ENCODE measurements around the gene EFNA5.

EFNA5 gene

DNA sequence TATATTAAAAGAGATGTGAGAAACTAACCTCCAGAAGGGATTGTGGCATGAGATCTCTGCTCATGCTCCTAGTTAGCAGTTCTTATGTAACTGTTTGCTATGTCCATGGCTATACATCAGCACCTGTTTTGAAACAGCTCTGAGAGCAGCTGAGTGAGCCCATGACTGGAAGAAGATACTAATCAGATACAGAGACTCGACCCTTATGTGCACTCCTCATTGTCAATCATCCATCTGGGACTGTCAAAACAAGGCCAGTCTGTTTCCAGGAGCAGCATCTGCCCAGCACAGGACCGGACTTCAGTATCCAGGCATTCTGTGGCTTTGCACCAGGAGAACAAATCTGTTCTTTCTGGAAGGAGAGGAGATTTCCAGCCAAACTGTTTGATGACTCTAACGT, 77.7 kb downstream of the EFNA5 start:
- no peak overlapping the region for H3K4me3 ChIP-seq (replicated peaks; ENCODE audit: low read depth, low read length)
- TF ChIP-seq, protein P1, sequence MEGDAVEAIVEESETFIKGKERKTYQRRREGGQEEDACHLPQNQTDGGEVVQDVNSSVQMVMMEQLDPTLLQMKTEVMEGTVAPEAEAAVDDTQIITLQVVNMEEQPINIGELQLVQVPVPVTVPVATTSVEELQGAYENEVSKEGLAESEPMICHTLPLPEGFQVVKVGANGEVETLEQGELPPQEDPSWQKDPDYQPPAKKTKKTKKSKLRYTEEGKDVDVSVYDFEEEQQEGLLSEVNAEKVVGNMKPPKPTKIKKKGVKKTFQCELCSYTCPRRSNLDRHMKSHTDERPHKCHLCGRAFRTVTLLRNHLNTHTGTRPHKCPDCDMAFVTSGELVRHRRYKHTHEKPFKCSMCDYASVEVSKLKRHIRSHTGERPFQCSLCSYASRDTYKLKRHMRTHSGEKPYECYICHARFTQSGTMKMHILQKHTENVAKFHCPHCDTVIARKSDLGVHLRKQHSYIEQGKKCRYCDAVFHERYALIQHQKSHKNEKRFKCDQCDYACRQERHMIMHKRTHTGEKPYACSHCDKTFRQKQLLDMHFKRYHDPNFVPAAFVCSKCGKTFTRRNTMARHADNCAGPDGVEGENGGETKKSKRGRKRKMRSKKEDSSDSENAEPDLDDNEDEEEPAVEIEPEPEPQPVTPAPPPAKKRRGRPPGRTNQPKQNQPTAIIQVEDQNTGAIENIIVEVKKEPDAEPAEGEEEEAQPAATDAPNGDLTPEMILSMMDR (IDR thresholded peaks at IDR 0.05; ENCODE audit: low read depth, low read length, missing control alignments) = no peak
- no peak for DNase-seq (ENCODE audit: extremely low read depth, low read depth)

DNA sequence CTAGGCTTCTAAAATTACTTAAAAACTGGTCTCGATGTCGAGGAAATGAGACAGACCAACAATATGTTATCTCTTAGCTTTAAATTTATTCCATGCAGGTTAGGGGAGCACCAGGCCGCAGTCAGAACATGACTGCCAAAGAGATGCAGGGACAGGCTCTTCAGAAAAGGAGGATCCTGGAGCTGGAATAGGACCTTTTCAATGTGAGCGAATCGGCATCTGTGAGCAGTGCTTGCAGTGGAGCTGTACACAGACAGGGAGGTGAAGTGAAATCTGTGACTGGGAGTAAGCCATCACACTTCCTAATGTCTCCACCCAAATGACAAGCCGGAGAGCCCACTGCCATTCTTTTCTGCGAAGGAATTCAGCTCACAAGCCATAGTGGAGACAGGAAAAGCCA, 78.2 kb downstream of the EFNA5 start:
- no peak for DNase-seq (ENCODE audit: extremely low read depth, low read depth)
- H3K4me3 ChIP-seq (replicated peaks; ENCODE audit: low read depth, low read length) = no peak overlapping the region
- TF ChIP-seq, protein P1 (IDR thresholded peaks at IDR 0.05; ENCODE audit: low read depth, low read length, missing control alignments) = no peak

DNA sequence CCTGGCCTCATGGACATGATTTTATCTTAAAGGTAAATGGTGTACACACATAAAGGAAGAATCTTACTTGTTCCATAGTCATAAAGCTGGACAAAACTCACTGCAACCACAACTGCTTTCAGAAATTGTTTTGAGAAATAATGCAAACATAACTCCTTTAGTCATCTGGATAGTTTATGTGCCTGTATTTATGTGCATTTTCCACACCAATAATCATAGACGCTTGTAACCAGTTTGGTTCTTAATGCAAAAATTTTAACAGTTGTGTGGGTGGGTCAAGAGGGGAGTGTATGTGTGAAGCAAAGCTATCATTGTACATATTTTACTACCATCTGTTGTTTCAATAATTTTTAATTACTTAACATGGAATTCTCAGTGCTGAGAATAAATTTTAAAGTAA, 80.1 kb downstream of the EFNA5 start:
- H3K4me3 ChIP-seq (replicated peaks; ENCODE audit: low read depth, low read length) = no peak overlapping the region
- no peak for DNase-seq (ENCODE audit: extremely low read depth, low read depth)
- TF ChIP-seq, protein P1 (IDR thresholded peaks at IDR 0.05; ENCODE audit: low read depth, low read length, missing control alignments) = no peak

DNA sequence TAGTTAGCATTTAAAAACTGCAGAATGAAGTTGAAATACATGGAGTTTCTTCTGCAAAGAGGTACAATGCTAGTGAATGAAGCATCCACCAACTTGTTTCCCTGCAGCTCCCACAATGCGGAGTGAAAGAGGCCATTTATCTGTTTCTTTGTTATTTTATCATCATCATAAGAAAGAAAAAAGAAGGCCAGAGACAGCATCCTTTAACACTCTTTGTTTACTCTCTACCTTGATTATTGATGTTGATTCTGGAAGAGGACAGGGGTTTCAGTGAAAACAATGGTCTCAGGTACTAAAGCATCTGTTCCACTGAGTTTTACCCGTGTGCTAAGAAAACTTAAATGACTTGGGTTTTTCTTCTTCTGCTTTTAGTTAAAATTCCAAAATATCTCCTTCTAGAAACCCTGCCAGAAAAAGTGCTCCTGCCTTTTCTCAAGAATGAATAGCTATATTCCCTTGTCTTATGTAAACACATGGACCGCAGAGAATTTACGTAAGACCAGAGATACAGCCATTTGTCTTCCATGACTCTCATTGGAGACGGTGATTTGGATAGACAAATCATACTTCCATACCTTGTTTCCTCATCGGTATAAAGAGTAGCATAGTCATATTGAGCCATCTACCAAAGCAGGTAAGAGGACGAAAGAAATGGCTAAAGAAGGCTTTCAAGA, 81.1 kb downstream of the EFNA5 start:
- no peak overlapping the region for H3K4me3 ChIP-seq (replicated peaks; ENCODE audit: low read depth, low read length)
- TF ChIP-seq, protein P1 (IDR thresholded peaks at IDR 0.05; ENCODE audit: low read depth, low read length, missing control alignments) = no peak
- DNase-seq (ENCODE audit: extremely low read depth, low read depth) = no peak

DNA sequence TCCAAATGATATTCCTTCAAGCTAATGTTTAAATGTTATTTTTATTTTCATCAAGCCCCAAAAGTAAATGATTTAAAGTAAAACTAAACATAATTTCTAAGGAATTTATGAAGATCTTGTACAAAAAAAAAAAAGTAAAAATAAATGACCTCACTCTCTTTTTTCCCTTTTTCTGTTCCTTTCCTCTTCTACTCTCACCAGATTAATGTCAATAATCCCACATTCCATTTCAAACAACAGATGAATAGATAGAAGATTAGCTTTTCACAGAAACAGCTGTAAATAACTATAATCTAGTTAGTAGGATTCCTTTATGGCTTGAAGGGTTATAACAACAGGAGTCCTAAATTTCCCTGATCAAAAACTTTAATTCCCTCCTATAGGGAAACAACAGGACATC, 88.1 kb downstream of the EFNA5 start:
- DNase-seq (ENCODE audit: extremely low read depth, low read depth) = no peak
- TF ChIP-seq, protein P1 (IDR thresholded peaks at IDR 0.05; ENCODE audit: low read depth, low read length, missing control alignments) = no peak
- no peak overlapping the region for H3K4me3 ChIP-seq (replicated peaks; ENCODE audit: low read depth, low read length)

DNA sequence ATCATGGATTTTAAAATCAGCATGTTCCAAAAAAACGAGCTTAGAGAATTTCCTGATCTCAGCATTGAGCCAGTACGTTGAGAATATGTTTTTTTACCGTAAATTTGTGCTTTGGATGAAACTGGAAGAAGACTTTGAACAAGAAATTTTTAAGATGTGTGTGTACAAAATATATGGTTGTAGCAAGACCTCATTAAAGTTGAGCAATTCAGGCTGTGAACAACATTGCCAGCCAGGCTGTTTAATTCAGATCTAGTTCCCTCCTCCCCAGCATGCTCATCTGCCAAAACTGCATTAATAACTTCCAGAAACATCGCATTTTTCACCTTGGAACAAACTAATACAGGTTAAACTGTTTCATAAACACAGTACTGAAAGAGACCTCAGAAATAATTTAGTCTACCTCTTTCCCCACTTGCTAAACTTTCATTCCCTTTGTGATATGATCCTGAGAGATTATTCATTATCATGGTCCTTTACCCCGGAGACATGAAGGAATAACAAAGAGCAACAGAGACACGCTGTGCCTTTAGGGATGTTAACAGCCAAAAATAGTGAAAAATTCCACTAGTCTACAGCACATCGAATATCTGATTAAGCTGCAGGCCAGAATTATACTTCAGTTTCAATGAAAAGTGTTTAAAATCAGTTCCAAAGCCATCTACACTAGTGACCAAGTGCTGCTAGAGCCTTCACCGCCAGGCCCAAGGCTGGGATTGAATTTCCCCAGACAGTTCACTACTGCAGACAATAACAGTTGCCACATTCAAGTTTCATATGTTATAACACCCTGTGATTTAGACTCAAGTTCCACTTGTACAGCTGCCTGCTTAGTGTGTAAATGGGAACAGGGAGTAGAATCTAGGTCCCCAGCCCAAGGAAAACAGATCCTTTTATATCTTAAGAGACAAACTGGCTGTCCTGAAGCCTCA, 89.6 kb downstream of the EFNA5 start:
- H3K4me3 ChIP-seq (replicated peaks; ENCODE audit: low read depth, low read length) = no peak overlapping the region
- DNase-seq (ENCODE audit: extremely low read depth, low read depth) = no peak
- TF ChIP-seq, protein P1 (IDR thresholded peaks at IDR 0.05; ENCODE audit: low read depth, low read length, missing control alignments) = no peak
